Esophagus muscularis mucosa (tissue), 4 donors: ENCODE data around the gene CFAP410. TPM values are rescaled to one million over a fixed set of nuclear protein-coding genes. Genes with fewer than 3 reads are reported as not detected.

ENCODE experiments used
- total RNA-seq, 4 donors: library from RNA; depleted of rRNA; stranded (reverse); fragments of >200 nt; gene quantifications; one replicate each; pipeline versions ENCODE4 v1.1.0 to v1.2.1, GENCODE V29; 2016

CFAP410 gene
- total RNA-seq, 4 donors from 2014 or later: 26.6 to 43.5 (median 32.3) TPM

Other genes with a start within 250 kb of the CFAP410 start
- gene PWP2, start 232.0 kb downstream of the CFAP410 start, total RNA-seq: 10 to 100 TPM in 1 of 4 donors, 1 to 10 TPM in 3; 1.9 to 10.8 (median 6.7) TPM
- 10 to 100 TPM in 2 of 4 donors, 1 to 10 TPM in 2; 4.3 to 31.6 (median 9.0) TPM for gene GATD3, start 205.7 kb downstream of the CFAP410 start, total RNA-seq
- gene ICOSLG, start 98.4 kb downstream of the CFAP410 start, total RNA-seq: 1 to 10 TPM in 2 of 4 donors, under 1 TPM in 2; 0.42 to 1.7 (median 0.95) TPM
- not detected for gene DNMT3L, start 77.5 kb downstream of the CFAP410 start, total RNA-seq
- gene AIRE, start 53.5 kb downstream of the CFAP410 start, total RNA-seq: not detected
- gene PFKL, start 39.3 kb downstream of the CFAP410 start, total RNA-seq: 100 to 1,000 TPM in 1 of 4 donors, 10 to 100 TPM in 3; 61.5 to 109 (median 83.4) TPM
- 1 to 10 TPM; 1.6 to 3.5 (median 2.7) TPM for gene TRPM2, start 14.2 kb upstream of the CFAP410 start, total RNA-seq
- 1 to 10 TPM; 3.3 to 6.6 (median 5.3) TPM for gene LRRC3, start 116.1 kb upstream of the CFAP410 start, total RNA-seq
- gene KRTAP10-1, start 200.8 kb upstream of the CFAP410 start, total RNA-seq: not detected
- gene KRTAP10-2, start 212.1 kb upstream of the CFAP410 start, total RNA-seq: not detected
- gene KRTAP10-3, start 219.4 kb upstream of the CFAP410 start, total RNA-seq: not detected
- gene KRTAP10-4, start 234.3 kb upstream of the CFAP410 start, total RNA-seq: not detected
- not detected for gene KRTAP10-5, start 241.2 kb upstream of the CFAP410 start, total RNA-seq